ENCODE measurements around the gene ASB18. TPM values are rescaled to one million over a fixed set of nuclear protein-coding genes. Genes with fewer than 3 reads are reported as not detected.

The ASB18 gene
- total and polyA plus RNA-seq, 2 donors from 2014 or later, result not detected

DNA sequence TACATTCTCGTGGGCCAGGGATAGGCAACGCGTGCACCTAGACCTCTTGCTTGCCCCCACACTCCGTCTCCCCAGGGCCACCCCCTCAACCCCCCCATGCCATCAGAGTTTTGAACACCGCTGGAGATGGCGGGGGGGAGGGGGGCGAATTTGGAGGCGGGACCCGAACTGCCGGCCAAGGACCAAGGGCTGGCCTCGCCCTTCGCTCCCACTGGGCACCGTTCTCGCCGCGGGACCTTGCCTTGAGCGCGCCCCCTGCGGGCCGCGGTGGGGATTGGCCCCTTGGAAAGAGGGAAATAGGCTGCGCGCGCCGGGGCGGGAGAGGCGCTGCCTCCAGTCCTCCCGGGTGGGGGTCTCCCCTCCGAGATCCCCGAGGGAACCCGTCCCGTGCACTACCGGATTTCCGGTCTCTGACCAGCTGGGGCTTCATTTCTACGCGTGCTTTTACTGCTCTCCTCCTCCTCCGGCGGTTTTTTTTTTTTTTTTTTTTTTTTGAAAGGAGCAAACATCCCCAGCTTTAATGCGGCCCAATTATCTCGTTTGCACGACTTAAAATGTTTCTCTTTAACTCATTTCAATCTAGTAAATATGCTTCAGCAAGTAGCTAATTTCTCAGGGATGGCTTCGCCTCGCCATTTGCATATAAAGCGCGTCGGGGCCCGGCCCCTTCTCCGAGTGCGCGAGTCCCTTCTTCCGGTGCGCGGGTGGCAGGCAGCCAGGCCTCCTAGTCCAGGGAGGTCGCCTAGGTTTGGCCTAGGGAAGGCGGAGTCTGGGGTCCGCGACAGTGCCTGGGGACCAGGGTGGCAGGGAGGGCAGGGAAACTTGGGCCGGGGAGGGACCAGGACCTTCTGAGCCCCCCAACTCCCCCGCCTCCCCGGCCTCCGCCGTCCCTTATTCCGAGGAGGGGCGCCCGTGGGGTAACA is 86.0 kb downstream of the ASB18 start:
- Histone ChIP-seq H3K9ac (ENCODE audit: low read length in 3 of 3) (no peak overlapping the region), H3K4me1 (ENCODE audit: control insufficient read depth in 2 of 3, insufficient read depth in 2 of 3, low read depth in 1 of 3, low read length in 3 of 3) (peaks cover 0 to 2% (median 0%) of the 10 kb centered on the region in 3 donors), H3K9me3 (ENCODE audit: control insufficient read depth in 2 of 3, insufficient read depth in 1 of 3, low read length in 3 of 3) (no peaks in the 10 kb centered on the region), H3K4me3 (ENCODE audit: low read length in 3 of 3) (peak overlapping the region; percentile 18 to 42 (median 41)), H3K27me3 (ENCODE audit: control insufficient read depth, insufficient read depth, low read length) (peaks cover 34% of the 10 kb centered on the region), H3K27ac (ENCODE audit: low read depth in 2 of 2, low read length in 2 of 2) (no peak overlapping the region), H3K36me3 (ENCODE audit: control insufficient read depth in 2 of 3, insufficient read depth in 3 of 3, low read length in 3 of 3) (no peaks in the 10 kb centered on the region)
- TF ChIP-seq, protein P1, sequence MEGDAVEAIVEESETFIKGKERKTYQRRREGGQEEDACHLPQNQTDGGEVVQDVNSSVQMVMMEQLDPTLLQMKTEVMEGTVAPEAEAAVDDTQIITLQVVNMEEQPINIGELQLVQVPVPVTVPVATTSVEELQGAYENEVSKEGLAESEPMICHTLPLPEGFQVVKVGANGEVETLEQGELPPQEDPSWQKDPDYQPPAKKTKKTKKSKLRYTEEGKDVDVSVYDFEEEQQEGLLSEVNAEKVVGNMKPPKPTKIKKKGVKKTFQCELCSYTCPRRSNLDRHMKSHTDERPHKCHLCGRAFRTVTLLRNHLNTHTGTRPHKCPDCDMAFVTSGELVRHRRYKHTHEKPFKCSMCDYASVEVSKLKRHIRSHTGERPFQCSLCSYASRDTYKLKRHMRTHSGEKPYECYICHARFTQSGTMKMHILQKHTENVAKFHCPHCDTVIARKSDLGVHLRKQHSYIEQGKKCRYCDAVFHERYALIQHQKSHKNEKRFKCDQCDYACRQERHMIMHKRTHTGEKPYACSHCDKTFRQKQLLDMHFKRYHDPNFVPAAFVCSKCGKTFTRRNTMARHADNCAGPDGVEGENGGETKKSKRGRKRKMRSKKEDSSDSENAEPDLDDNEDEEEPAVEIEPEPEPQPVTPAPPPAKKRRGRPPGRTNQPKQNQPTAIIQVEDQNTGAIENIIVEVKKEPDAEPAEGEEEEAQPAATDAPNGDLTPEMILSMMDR (IDR thresholded peaks at IDR 0.05; ENCODE audit: borderline replicate concordance, extremely low read depth, insufficient read depth), result peak; percentile 60
- DNase-seq, result peak; percentile 79 to 89 (median 85)
- no peak for FAIRE-seq
- intact Hi-C loops (cut with DNase I), result loop anchor here (5.0 kb wide), 1 partner anchor 411 kb away; no protein-coding TSS in a partner anchor

DNA sequence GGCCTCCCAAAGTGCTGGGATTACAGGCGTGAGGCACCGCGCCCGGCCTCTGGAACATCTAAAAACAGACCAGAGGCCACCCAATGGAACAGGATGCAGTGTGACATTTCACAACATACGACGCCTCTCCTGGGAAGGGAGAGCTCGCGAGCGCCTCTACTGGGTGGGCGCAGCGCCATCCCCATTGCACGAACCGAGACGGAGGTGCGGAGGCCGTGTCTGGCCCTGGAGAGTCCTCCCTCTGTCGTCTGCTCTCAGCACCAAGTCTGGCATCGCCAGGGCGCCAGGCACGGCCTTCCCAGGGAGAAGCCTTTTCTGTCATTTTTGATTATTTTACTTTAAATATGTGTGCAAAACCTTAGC is 86.6 kb downstream of the ASB18 start:
- Histone ChIP-seq H3K4me3 (ENCODE audit: low read length in 3 of 3) (peak overlapping the region in 1 of 3 donors; percentile 41), H3K36me3 (ENCODE audit: control insufficient read depth in 2 of 3, insufficient read depth in 3 of 3, low read length in 3 of 3) (no peaks in the 10 kb centered on the region), H3K4me1 (ENCODE audit: control insufficient read depth in 2 of 3, insufficient read depth in 2 of 3, low read depth in 1 of 3, low read length in 3 of 3) (peaks cover 0 to 2% (median 0%) of the 10 kb centered on the region in 3 donors), H3K27ac (ENCODE audit: low read depth in 2 of 2, low read length in 2 of 2) (no peak overlapping the region), H3K27me3 (ENCODE audit: control insufficient read depth, insufficient read depth, low read length) (peaks cover 34% of the 10 kb centered on the region), H3K9ac (ENCODE audit: low read length in 3 of 3) (no peak overlapping the region), H3K9me3 (ENCODE audit: control insufficient read depth in 2 of 3, insufficient read depth in 1 of 3, low read length in 3 of 3) (no peaks in the 10 kb centered on the region)
- TF ChIP-seq, protein P1 (IDR thresholded peaks at IDR 0.05; ENCODE audit: borderline replicate concordance, extremely low read depth, insufficient read depth), result peak; percentile 25
- intact Hi-C loops (cut with DNase I), result loop anchor here (5.0 kb wide), 1 partner anchor 410 kb away; no protein-coding TSS in a partner anchor
- peak; percentile 65 to 78 (median 72) for DNase-seq
- no peak for FAIRE-seq

DNA sequence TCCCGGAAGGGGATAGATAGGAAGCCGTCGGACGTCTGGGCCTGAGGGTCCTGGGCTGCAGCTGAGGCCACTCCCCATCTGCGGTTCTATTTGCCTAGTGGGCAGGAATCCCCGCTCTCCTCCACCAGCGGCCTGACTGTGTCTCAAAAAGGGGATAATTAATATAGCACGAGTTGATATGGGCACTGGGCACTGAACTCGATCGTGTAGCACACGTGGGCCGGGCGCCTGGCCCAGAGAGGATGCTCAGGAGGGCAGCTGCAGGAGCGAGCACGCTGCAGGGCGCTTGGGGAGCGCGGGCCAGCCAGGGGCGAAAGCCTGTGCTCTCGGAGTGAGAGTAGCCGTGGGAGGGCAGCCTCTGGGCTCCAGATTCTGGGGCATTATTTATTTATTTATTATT is 87.3 kb downstream of the ASB18 start:
- TF ChIP-seq, protein P1 (IDR thresholded peaks at IDR 0.05; ENCODE audit: borderline replicate concordance, extremely low read depth, insufficient read depth), result no peak
- H3K4me3 ChIP-seq (ENCODE audit: low read length in 3 of 3), result no peak overlapping the region
- DNase-seq, result peak in 1 of 5 donors; percentile 49
- H3K27ac ChIP-seq (ENCODE audit: low read depth in 2 of 2, low read length in 2 of 2), result no peak overlapping the region
- no peaks in the 10 kb centered on the region for H3K36me3 ChIP-seq (ENCODE audit: control insufficient read depth in 2 of 3, insufficient read depth in 3 of 3, low read length in 3 of 3)
- H3K27me3 ChIP-seq (ENCODE audit: control insufficient read depth, insufficient read depth, low read length), result peaks cover 39% of the 10 kb centered on the region
- no peaks in the 10 kb centered on the region for H3K9me3 ChIP-seq (ENCODE audit: control insufficient read depth in 2 of 3, insufficient read depth in 1 of 3, low read length in 3 of 3)
- intact Hi-C loops (cut with DNase I), result loop anchor here (5.0 kb wide), 1 partner anchor 410 kb away; no protein-coding TSS in a partner anchor
- peaks cover 0 to 2% (median 0%) of the 10 kb centered on the region in 3 donors for H3K4me1 ChIP-seq (ENCODE audit: control insufficient read depth in 2 of 3, insufficient read depth in 2 of 3, low read depth in 1 of 3, low read length in 3 of 3)
- FAIRE-seq, result no peak
- no peak overlapping the region for H3K9ac ChIP-seq (ENCODE audit: low read length in 3 of 3)

Data from kidney (tissue), 14 donors.